K562 (cell line): ENCODE measurements around the gene C6orf47. TPM values are rescaled to one million over a fixed set of nuclear protein-coding genes. Genes with fewer than 3 reads are reported as not detected.

Source experiments
- BRCA1 ChIP-seq, 2 experiments: fragments of 450-650 bp in 1 of 2; sonication (generic) in 1 of 2; formaldehyde crosslinking in 1 of 2; IDR thresholded peaks; 2 replicates each; pipeline versions ENCODE4 v1.5.0 to v1.6.1; 2017 to 2020; ENCODE audit warnings: mild to moderate bottlenecking in 1 of 2, missing genetic modification reagents in 1 of 2
- CTBP1 ChIP-seq: fragments of 450-650 bp; IDR thresholded peaks from 2 replicates; pipeline ENCODE4 v1.6.1; 2016; ENCODE audit warnings: borderline replicate concordance
- CXXC5 ChIP-seq: fragments of 250-450 bp; sonication (Bioruptor Pico); IDR thresholded peaks from 2 replicates; pipeline ENCODE4 v1.8.0; 2022; ENCODE audit warnings: inconsistent platforms, mild to moderate bottlenecking, moderate library complexity
- ELF2 ChIP-seq: fragments of 250-450 bp; sonication (Bioruptor Pico); IDR thresholded peaks from 2 replicates; pipeline ENCODE4 v1.5.0; 2021; ENCODE audit warnings: mild to moderate bottlenecking
- ESRRA ChIP-seq: fragments of 450-650 bp; IDR thresholded peaks from 2 replicates; pipeline ENCODE4 v1.6.1; 2014; ENCODE audit warnings: low read depth, mild to moderate bottlenecking, moderate library complexity, borderline replicate concordance
- FOS ChIP-seq: IDR thresholded peaks from 3 replicates; pipeline ENCODE4 v1.6.1; 2011; ENCODE audit not compliant: insufficient read length; ENCODE audit errors: extremely low read depth
- GABPA ChIP-seq: fragments of 200-800 bp; sonication (Bioruptor generic); conservative IDR thresholded peaks from 2 replicates; pipeline ENCODE4 v1.6.1; 2016; ENCODE audit warnings: low read depth, missing genetic modification characterization, missing compliant biosample characterization
- HDAC1 ChIP-seq, 2 experiments: fragments of 450-650 bp; IDR thresholded peaks; 2 replicates each; pipeline ENCODE4 v1.6.1; 2016 to 2017; ENCODE audit warnings: inconsistent platforms in 1 of 2, mild to moderate bottlenecking in 1 of 2, moderate library complexity in 1 of 2
- KDM1A ChIP-seq, 2 experiments: fragments of 450-650 bp; IDR thresholded peaks; 2 replicates each; pipeline ENCODE4 v1.6.1; 2016; ENCODE audit warnings: mild to moderate bottlenecking in 2 of 2
- MLX ChIP-seq, 2 experiments: fragments of 450-650 bp in 1 of 2; sonication (generic) in 1 of 2; formaldehyde crosslinking; conservative IDR thresholded peaks; 2 replicates each; pipeline versions ENCODE4 v1.4.0 to v1.8.1; 2020 to 2022; ENCODE audit warnings: mild to moderate bottlenecking in 1 of 2, missing genetic modification reagents in 1 of 2
- NCOA1 ChIP-seq: fragments of 450-650 bp; IDR thresholded peaks from 2 replicates; pipeline ENCODE4 v1.6.1; 2016; ENCODE audit warnings: low read depth
- NR3C1 ChIP-seq: sonication (generic); formaldehyde crosslinking; IDR thresholded peaks from 2 replicates; pipeline ENCODE4 v1.8.1; 2022; ENCODE audit warnings: missing genetic modification reagents
- PCBP2 ChIP-seq: fragments of 200-400 bp; formaldehyde crosslinking; IDR thresholded peaks from 2 replicates; pipeline ENCODE4 v1.6.1; 2018; ENCODE audit warnings: low read length, low read depth, mild to moderate bottlenecking, moderate library complexity; ENCODE audit not compliant: poor library complexity, severe bottlenecking
- PML ChIP-seq: IDR thresholded peaks from 2 replicates; pipeline ENCODE4 v1.6.1; 2012; ENCODE audit warnings: low read length, inconsistent platforms
- POU5F1 ChIP-seq: fragments of 150-350 bp; IDR thresholded peaks from 2 replicates; pipeline ENCODE4 v1.6.1; 2014; ENCODE audit warnings: borderline replicate concordance, low read length, low read depth, mild to moderate bottlenecking; ENCODE audit not compliant: partially characterized antibody
- RCOR1 ChIP-seq, 2 experiments: IDR thresholded peaks; 2 replicates each; pipeline ENCODE4 v1.6.1; 2012; ENCODE audit warnings: low read depth in 2 of 2, low read length in 2 of 2, borderline replicate concordance in 1 of 2, improper control_type of control experiment in 1 of 2
- SP2 ChIP-seq: IDR thresholded peaks from 2 replicates; pipeline ENCODE4 v1.6.1; 2011; ENCODE audit warnings: mild to moderate bottlenecking, low read depth, low read length, moderate library complexity; ENCODE audit not compliant: poor library complexity, severe bottlenecking; ENCODE audit errors: extremely low read depth
- SREBF2 ChIP-seq: sonication (generic); formaldehyde crosslinking; IDR thresholded peaks from 2 replicates; pipeline ENCODE4 v1.4.0; 2020; ENCODE audit warnings: mild to moderate bottlenecking, missing genetic modification reagents
- TEAD4 ChIP-seq, 2 experiments: sonication (generic) in 1 of 2; formaldehyde crosslinking in 1 of 2; IDR thresholded peaks; 2 replicates each; pipeline versions ENCODE4 v1.6.1 to v1.8.0; 2012 to 2022; ENCODE audit warnings: borderline replicate concordance in 1 of 2, inconsistent platforms in 1 of 2, low read length in 1 of 2, mild to moderate bottlenecking in 1 of 2, missing genetic modification reagents in 1 of 2
- TSC22D4 ChIP-seq: fragments of 450-650 bp; IDR thresholded peaks from 2 replicates; pipeline ENCODE4 v1.6.1; 2016; ENCODE audit warnings: missing genetic modification characterization, missing biosample characterization, control low read depth
- XRCC4 ChIP-seq: IDR thresholded peaks from one replicate; pipeline ENCODE4 v1.6.1; 2011; ENCODE audit not compliant: insufficient read depth, insufficient read length; ENCODE audit errors: extremely low read depth
- ZBED1 ChIP-seq: IDR thresholded peaks from 2 replicates; pipeline ENCODE4 v1.6.1; 2014
- ZBTB8A ChIP-seq: fragments of 450-650 bp; IDR thresholded peaks from 2 replicates; pipeline ENCODE4 v1.6.1; 2018; ENCODE audit warnings: mild to moderate bottlenecking, moderate library complexity; ENCODE audit not compliant: partially characterized antibody
- ZFX ChIP-seq: sonication (generic); formaldehyde crosslinking; IDR thresholded peaks from 2 replicates; pipeline ENCODE4 v1.8.0; 2022; ENCODE audit warnings: mild to moderate bottlenecking, missing genetic modification reagents, moderate library complexity
- ZNF695 ChIP-seq: fragments of 450-650 bp; formaldehyde crosslinking; IDR thresholded peaks from 2 replicates; pipeline ENCODE4 v1.4.0; 2020; ENCODE audit warnings: mild to moderate bottlenecking, moderate library complexity
- ZNF699 ChIP-seq: fragments of 250-450 bp; sonication (Bioruptor Pico); IDR thresholded peaks from 2 replicates; pipeline ENCODE4 v1.8.0; 2021; ENCODE audit warnings: mild to moderate bottlenecking, moderate library complexity; ENCODE audit not compliant: insufficient replicate concordance
- ZNF76 ChIP-seq: fragments of 250-450 bp; sonication (Bioruptor Pico); IDR thresholded peaks from 2 replicates; pipeline ENCODE4 v1.4.0; 2020; ENCODE audit warnings: mild to moderate bottlenecking, moderate library complexity, borderline replicate concordance
- ZNF764 ChIP-seq: fragments of 250-450 bp; sonication (Bioruptor Pico); IDR thresholded peaks from 2 replicates; pipeline ENCODE4 v1.4.0; 2020; ENCODE audit warnings: low read depth, mild to moderate bottlenecking, moderate library complexity
- ZNF79 ChIP-seq: fragments of 250-450 bp; sonication (Bioruptor Pico); IDR thresholded peaks from 2 replicates; pipeline ENCODE4 v1.4.0; 2020; ENCODE audit warnings: low read depth, mild to moderate bottlenecking, moderate library complexity
- polyA plus RNA-seq, 8 experiments: library from polyadenylated mRNA; depleted of rRNA in 4 of 8; stranded (reverse) in 5 of 8; unstranded in 3 of 8; fragments of >200 nt; fragmentation: Nextera tagmentation in 2 of 8; fragmentation: Illumina TruSeq in 1 of 8; extraction: Ambion mirVana in 2 of 8; extraction: Trizol in 1 of 8; gene quantifications; 2 replicates each; pipeline versions ENCODE4 v1.2.1 to v1.2.3, GENCODE V29; 2011 to 2014; ENCODE audit warnings: inconsistent platforms in 1 of 8, missing spikeins in 1 of 8
- total RNA-seq, 7 experiments: library from RNA; depleted of rRNA in 6 of 7; stranded (reverse); fragments of >200 nt in 6 of 7; fragmentation: Illumina TruSeq in 2 of 7; extraction: Trizol in 2 of 7; gene quantifications; 2 replicates each; pipeline versions ENCODE4 v1.2.1 to v1.2.3, GENCODE V29; 2011 to 2021; ENCODE audit warnings: low replicate concordance in 1 of 7
- TF ChIP-seq, protein P1 (sequence below): fragments of 450-650 bp; formaldehyde crosslinking; IDR thresholded peaks from 2 replicates; pipeline ENCODE4 v1.4.0; 2022; ENCODE audit warnings: missing genetic modification characterization

C6orf47 gene
- total and polyA plus RNA-seq, 9 of the 15 experiments (the other 6 are each of a cell fraction or from before 2014, with no cell fraction given) = 0.14 to 43.8 (median 27.0) TPM

DNA sequence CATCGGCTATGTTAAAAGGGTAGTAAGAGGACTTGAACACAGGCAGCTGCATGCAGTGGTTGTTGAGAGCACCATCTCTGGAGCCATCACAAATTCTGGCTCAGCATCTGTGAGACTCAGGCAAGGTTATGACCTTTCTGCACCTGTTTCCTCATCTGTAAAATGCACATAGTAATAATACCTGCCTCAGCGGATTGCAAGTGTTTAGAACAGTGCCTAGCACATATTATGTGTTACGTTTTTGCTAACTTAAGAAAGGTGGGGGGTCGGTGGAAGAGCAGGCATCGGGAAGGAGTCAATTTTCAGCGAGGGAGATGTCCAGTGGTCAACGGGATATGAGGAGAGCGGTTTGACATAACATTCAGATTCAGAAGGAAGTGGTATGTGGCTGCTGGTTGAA, 17.4 kb upstream of the C6orf47 start (continued):
- no peak for TF ChIP-seq NCOA1
- peak in 1 of 2 experiments; percentile 33; a peak in 1 of 4 replicates for TF ChIP-seq HDAC1 (IDR thresholded peaks at IDR 0.05)
- no peak for TF ChIP-seq TSC22D4
- no peak for TF ChIP-seq NR3C1 (CRISPR knock-in tag)
- TF ChIP-seq FOS = no peak
- no peak for TF ChIP-seq ZNF76 (CRISPR knock-in tag)
- TF ChIP-seq RCOR1 (IDR thresholded peaks at IDR 0.05; ENCODE audit: borderline replicate concordance in 1 of 2, low read depth in 2 of 2, low read length in 2 of 2) = no peak
- TF ChIP-seq MLX (CRISPR knock-in tag; conservative IDR thresholded peaks at IDR 0.05) = 0 out of 4 replicates have a peak, but pooled peaks of 1 of the 2 experiments have one; percentile 38
- TF ChIP-seq CXXC5 (CRISPR knock-in tag) = no peak
- TF ChIP-seq SREBF2 (CRISPR knock-in tag) = no peak
- no peak for TF ChIP-seq ZNF79 (CRISPR knock-in tag)
- 0 out of 2 replicates have a peak, but pooled peaks have one; percentile 68 for TF ChIP-seq ZNF695
- no peak for TF ChIP-seq PML
- TF ChIP-seq ZNF699 = no peak
- TF ChIP-seq ZBED1 = no peak
- TF ChIP-seq, protein P1, sequence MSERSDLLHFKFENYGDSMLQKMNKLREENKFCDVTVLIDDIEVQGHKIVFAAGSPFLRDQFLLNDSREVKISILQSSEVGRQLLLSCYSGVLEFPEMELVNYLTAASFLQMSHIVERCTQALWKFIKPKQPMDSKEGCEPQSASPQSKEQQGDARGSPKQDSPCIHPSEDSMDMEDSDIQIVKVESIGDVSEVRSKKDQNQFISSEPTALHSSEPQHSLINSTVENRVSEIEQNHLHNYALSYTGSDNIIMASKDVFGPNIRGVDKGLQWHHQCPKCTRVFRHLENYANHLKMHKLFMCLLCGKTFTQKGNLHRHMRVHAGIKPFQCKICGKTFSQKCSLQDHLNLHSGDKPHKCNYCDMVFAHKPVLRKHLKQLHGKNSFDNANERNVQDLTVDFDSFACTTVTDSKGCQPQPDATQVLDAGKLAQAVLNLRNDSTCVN (CRISPR knock-in tag) = no peak
- TF ChIP-seq ELF2 (CRISPR knock-in tag) = no peak
- no peak for TF ChIP-seq SP2
- TF ChIP-seq ZNF764 (CRISPR knock-in tag) = no peak
- no peak for TF ChIP-seq PCBP2
- no peak for TF ChIP-seq XRCC4
- TF ChIP-seq POU5F1 = no peak
- no peak for TF ChIP-seq ZFX (CRISPR knock-in tag)
- TF ChIP-seq CTBP1 = peak; percentile 50; the same call in 1 of the 2 replicates
- no peak for TF ChIP-seq TEAD4 (IDR thresholded peaks at IDR 0.05; ENCODE audit: low read length)
- TF ChIP-seq TEAD4 (CRISPR knock-in tag; IDR thresholded peaks at IDR 0.05; ENCODE audit: borderline replicate concordance) = 0 out of 2 replicates have a peak, but pooled peaks have one; percentile 56
- 0 out of 2 replicates have a peak, but pooled peaks have one; percentile 30 for TF ChIP-seq ESRRA
- TF ChIP-seq BRCA1 (IDR thresholded peaks at IDR 0.05) = no peak
- no peak for TF ChIP-seq BRCA1 (CRISPR knock-in tag; IDR thresholded peaks at IDR 0.05)
- TF ChIP-seq ZBTB8A = no peak
- TF ChIP-seq GABPA = no peak
- peak; percentile 46 to 48; a peak in 2 of 4 replicates for TF ChIP-seq KDM1A (IDR thresholded peaks at IDR 0.05)
